Suprapubic skin (tissue), 4 donors: Measurements from ENCODE around the gene FAM83E. TPM values are rescaled to one million over a fixed set of nuclear protein-coding genes. Genes with fewer than 3 reads are reported as not detected.

ENCODE experiments used
- DNase-seq, 2 donors: peaks; one replicate each; pipeline ENCODE4 v3.0.0-alpha.2; 2019; ENCODE audit warnings: low spot score in 2 of 2
- H3K27ac ChIP-seq: fragments of 200-600 bp; sonication (generic); one replicate; pipeline ENCODE4 v1.5.1; 2019
- H3K27me3 ChIP-seq: fragments of 200-600 bp; sonication (generic); one replicate; pipeline ENCODE4 v1.5.1; 2019
- H3K36me3 ChIP-seq: fragments of 200-600 bp; sonication (generic); one replicate; pipeline ENCODE4 v1.5.1; 2019
- H3K4me1 ChIP-seq: fragments of 200-600 bp; sonication (generic); one replicate; pipeline ENCODE4 v1.5.1; 2019
- H3K4me3 ChIP-seq: fragments of 200-600 bp; sonication (generic); one replicate; pipeline ENCODE4 v1.5.1; 2019; ENCODE audit warnings: mild to moderate bottlenecking
- H3K9me3 ChIP-seq: fragments of 200-600 bp; sonication (generic); one replicate; pipeline ENCODE4 v1.5.1; 2019
- EP300 ChIP-seq: sonication (generic); formaldehyde crosslinking; IDR thresholded peaks from one replicate; pipeline ENCODE4 v1.6.1; 2017; ENCODE audit warnings: antibody characterized with exemption
- POLR2A ChIP-seq, 2 donors: fragments of 450-650 bp; IDR thresholded peaks; one replicate each; pipeline ENCODE4 v1.6.1; 2017; ENCODE audit warnings: antibody characterized with exemption in 2 of 2, mild to moderate bottlenecking in 2 of 2, moderate library complexity in 2 of 2
- POLR2AphosphoS5 ChIP-seq, 3 donors: sonication (generic); formaldehyde crosslinking; IDR thresholded peaks; one replicate each; pipeline ENCODE4 v1.6.1; 2017; ENCODE audit warnings: antibody characterized with exemption in 3 of 3
- WGBS: methylation state at CpG from one replicate; pipeline ENCODE4 v1.1.5; 2018; 5-methylcytosine and 5-hydroxymethylcytosine counted together
- total RNA-seq, 4 donors: library from RNA; depleted of rRNA; stranded (reverse); fragments of >200 nt; gene quantifications; one replicate each; pipeline ENCODE4 v1.1.0, GENCODE V29; 2016
- TF ChIP-seq, protein P1 (sequence below), 2 donors: fragments of 200-600 bp in 1 of 2; fragments of 450-650 bp in 1 of 2; sonication (generic) in 1 of 2; IDR thresholded peaks; one replicate each; pipeline ENCODE4 v1.5.1; 2016 to 2019; ENCODE audit warnings: antibody characterized with exemption in 2 of 2, mild to moderate bottlenecking in 1 of 2, moderate library complexity in 1 of 2

The FAM83E gene
- total RNA-seq, 4 donors from 2014 or later: 0.87 to 5.1 (median 1.1) TPM

DNA sequence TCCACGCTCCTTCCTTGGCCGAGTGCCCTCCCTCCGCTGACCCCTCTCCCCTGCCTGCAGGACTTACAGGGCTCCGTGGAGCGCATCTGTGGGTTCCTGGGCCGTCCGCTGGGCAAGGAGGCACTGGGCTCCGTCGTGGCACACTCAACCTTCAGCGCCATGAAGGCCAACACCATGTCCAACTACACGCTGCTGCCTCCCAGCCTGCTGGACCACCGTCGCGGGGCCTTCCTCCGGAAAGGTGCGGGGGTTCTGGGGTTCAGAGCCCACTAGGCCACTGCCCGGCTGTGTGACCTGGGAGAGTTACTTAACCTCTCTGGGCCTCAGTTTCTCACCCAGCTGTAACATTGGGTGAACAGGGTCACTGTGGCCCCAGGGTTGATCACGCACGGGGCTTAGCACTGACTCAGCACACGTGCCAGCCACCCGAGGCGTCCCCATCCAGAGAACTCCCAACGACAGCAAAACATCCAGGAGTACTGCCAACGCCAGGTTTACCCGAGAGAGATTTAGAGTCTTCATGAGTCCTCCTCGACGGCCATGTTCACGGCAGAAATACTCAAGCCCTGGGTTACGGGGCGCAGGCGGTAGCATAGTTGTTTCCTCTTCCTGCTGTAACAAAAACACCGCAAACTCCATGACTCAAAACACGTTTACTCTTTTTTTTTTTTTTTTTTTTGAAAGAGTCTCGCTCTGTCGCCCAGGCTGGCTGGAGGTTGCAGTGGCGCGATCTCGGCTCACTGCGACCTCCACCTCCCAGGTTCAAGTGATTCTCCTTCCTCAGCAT lies 18.0 kb downstream of the FAM83E start:
- H3K27me3 ChIP-seq: peaks cover 10% of the 10 kb centered on the region
- no peak overlapping the region for H3K27ac ChIP-seq
- WGBS: 79% methylated on average over 32 of the region's 39 CpGs
- H3K9me3 ChIP-seq: no peaks in the 10 kb centered on the region
- no peak for DNase-seq
- H3K4me1 ChIP-seq: no peaks in the 10 kb centered on the region
- TF ChIP-seq POLR2A (IDR thresholded peaks at IDR 0.05): no peak
- TF ChIP-seq EP300: no peak
- TF ChIP-seq, protein P1, sequence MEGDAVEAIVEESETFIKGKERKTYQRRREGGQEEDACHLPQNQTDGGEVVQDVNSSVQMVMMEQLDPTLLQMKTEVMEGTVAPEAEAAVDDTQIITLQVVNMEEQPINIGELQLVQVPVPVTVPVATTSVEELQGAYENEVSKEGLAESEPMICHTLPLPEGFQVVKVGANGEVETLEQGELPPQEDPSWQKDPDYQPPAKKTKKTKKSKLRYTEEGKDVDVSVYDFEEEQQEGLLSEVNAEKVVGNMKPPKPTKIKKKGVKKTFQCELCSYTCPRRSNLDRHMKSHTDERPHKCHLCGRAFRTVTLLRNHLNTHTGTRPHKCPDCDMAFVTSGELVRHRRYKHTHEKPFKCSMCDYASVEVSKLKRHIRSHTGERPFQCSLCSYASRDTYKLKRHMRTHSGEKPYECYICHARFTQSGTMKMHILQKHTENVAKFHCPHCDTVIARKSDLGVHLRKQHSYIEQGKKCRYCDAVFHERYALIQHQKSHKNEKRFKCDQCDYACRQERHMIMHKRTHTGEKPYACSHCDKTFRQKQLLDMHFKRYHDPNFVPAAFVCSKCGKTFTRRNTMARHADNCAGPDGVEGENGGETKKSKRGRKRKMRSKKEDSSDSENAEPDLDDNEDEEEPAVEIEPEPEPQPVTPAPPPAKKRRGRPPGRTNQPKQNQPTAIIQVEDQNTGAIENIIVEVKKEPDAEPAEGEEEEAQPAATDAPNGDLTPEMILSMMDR (IDR thresholded peaks at IDR 0.05): no peak
- TF ChIP-seq POLR2AphosphoS5 (IDR thresholded peaks at IDR 0.05): no peak
- no peaks in the 10 kb centered on the region for H3K36me3 ChIP-seq
- H3K4me3 ChIP-seq: no peak overlapping the region

DNA sequence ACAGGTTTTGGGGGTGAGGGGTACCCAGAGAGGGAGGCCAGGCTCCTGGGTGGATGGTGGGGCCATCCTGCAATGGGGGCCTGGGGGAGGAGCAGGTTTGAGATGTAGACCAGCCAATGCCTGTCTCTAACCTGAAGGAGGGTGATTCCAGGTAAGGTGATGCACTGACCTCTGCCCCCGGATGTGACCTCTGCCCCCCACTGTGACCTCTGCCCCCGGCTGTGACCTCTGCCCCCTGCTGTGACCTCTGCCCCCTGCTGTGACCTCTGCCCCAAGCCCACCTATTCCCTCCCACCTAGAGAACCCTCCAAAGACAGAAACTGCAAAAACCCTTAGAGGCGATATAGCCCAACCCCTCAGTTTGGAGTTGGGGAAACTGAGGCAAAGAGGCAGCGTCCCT lies 18.6 kb downstream of the FAM83E start:
- TF ChIP-seq POLR2AphosphoS5 (IDR thresholded peaks at IDR 0.05) (no peak), POLR2A (IDR thresholded peaks at IDR 0.05) (no peak), EP300 (no peak)
- TF ChIP-seq, protein P1 (IDR thresholded peaks at IDR 0.05): no peak
- Histone ChIP-seq H3K27ac (no peak overlapping the region), H3K4me3 (no peak overlapping the region), H3K27me3 (peaks cover 10% of the 10 kb centered on the region), H3K4me1 (no peaks in the 10 kb centered on the region), H3K36me3 (no peaks in the 10 kb centered on the region), H3K9me3 (no peaks in the 10 kb centered on the region)
- WGBS: 95% methylated on average over 2 of the region's 4 CpGs
- no peak for DNase-seq

DNA sequence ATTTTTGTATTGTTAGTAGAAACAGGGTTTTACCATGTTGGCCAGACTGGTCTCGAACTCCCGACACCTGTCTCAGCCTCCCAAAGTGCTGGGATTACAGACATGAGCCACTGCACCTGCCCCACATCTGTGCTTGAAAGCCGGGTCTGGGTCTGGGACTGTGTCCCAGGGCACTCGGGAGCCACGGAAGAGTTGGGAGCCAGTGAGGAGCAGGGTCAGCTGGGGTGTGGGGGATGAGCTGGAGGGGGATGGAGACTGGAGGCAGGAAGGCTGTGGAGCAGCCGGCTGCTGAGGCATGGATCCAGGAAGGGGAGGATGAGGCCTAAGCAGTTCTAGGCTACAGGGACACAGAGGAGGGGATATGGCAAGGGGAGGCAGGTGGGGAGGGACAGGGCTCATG lies 19.0 kb downstream of the FAM83E start:
- Histone ChIP-seq H3K27me3 (peaks cover 10% of the 10 kb centered on the region), H3K27ac (no peak overlapping the region), H3K4me1 (no peaks in the 10 kb centered on the region), H3K36me3 (no peaks in the 10 kb centered on the region), H3K9me3 (no peaks in the 10 kb centered on the region), H3K4me3 (no peak overlapping the region)
- TF ChIP-seq EP300: no peak
- TF ChIP-seq POLR2AphosphoS5 (IDR thresholded peaks at IDR 0.05): no peak
- no peak for TF ChIP-seq POLR2A (IDR thresholded peaks at IDR 0.05)
- TF ChIP-seq, protein P1 (IDR thresholded peaks at IDR 0.05): no peak
- 78% methylated on average over 5 of the region's 6 CpGs for WGBS
- no peak for DNase-seq

GRCh38 chr19:48595171-48595570 lies 19.7 kb downstream of the FAM83E start:
- no peak overlapping the region for H3K4me3 ChIP-seq
- DNase-seq: no peak
- WGBS: 80% methylated on average over 9 of the region's 9 CpGs
- peaks cover 10% of the 10 kb centered on the region for H3K27me3 ChIP-seq
- no peaks in the 10 kb centered on the region for H3K36me3 ChIP-seq
- TF ChIP-seq, protein P1 (IDR thresholded peaks at IDR 0.05): no peak
- TF ChIP-seq EP300 (no peak), POLR2AphosphoS5 (IDR thresholded peaks at IDR 0.05) (no peak), POLR2A (IDR thresholded peaks at IDR 0.05) (no peak)
- no peaks in the 10 kb centered on the region for H3K9me3 ChIP-seq
- H3K27ac ChIP-seq: no peak overlapping the region
- H3K4me1 ChIP-seq: no peaks in the 10 kb centered on the region

GRCh38 chr19:48591021-48591420 lies 23.9 kb downstream of the FAM83E start:
- Histone ChIP-seq H3K9me3 (no peaks in the 10 kb centered on the region), H3K4me1 (peaks cover 18% of the 10 kb centered on the region), H3K4me3 (no peak overlapping the region), H3K36me3 (no peaks in the 10 kb centered on the region), H3K27me3 (no peaks in the 10 kb centered on the region), H3K27ac (no peak overlapping the region)
- no peak for DNase-seq
- TF ChIP-seq, protein P1 (IDR thresholded peaks at IDR 0.05): no peak
- no peak for TF ChIP-seq POLR2A (IDR thresholded peaks at IDR 0.05)
- no peak for TF ChIP-seq POLR2AphosphoS5 (IDR thresholded peaks at IDR 0.05)
- TF ChIP-seq EP300: no peak
- 85% methylated on average over 5 of the region's 5 CpGs for WGBS
